DMS79 (cell line): ENCODE data around the gene JAZF1.
A peak's percentile ranks its signal among the peaks of the same experiment; 100 is the strongest.
"Not testable (repeated sequence)": the region's sequence is repeated elsewhere in the genome, so short reads cannot be mapped to it uniquely, and the experiment has no call there.

ENCODE experiments used
- DNase-seq: peaks from one replicate; lab custom pipeline; 2025; lab: John Stamatoyannopoulos, UW

The JAZF1 gene

GRCh38 chr7:28041508-28042314 lies 138.9 kb downstream of the JAZF1 start:
- DNase-seq, result no peak

- DNase-seq, result no peak
These were observed 142.3 kb downstream of the JAZF1 start for GRCh38 chr7:28038175-28038797.

- no peak for DNase-seq
These were observed 143.2 kb downstream of the JAZF1 start for GRCh38 chr7:28037220-28038010.

GRCh38 chr7:28036696-28037095 lies 143.9 kb downstream of the JAZF1 start:
- no peak for DNase-seq

GRCh38 chr7:28033386-28033785 lies 147.2 kb downstream of the JAZF1 start:
- no peak for DNase-seq

GRCh38 chr7:28032738-28033380 lies 147.7 kb downstream of the JAZF1 start:
- DNase-seq, result no peak

GRCh38 chr7:28029051-28029450 lies 151.5 kb downstream of the JAZF1 start:
- DNase-seq, result no peak

- DNase-seq, result no peak
These were observed 152.1 kb downstream of the JAZF1 start for GRCh38 chr7:28028471-28028870.

GRCh38 chr7:28026237-28026636 lies 154.4 kb downstream of the JAZF1 start:
- DNase-seq, result peak; percentile 29

GRCh38 chr7:28024786-28025334 lies 155.7 kb downstream of the JAZF1 start:
- DNase-seq, result no peak

- peak; percentile 68 for DNase-seq
These were observed 160.2 kb downstream of the JAZF1 start for GRCh38 chr7:28020302-28020940.

GRCh38 chr7:28018856-28019465 lies 161.6 kb downstream of the JAZF1 start:
- no peak for DNase-seq

- DNase-seq, result no peak
These were observed 162.1 kb downstream of the JAZF1 start for GRCh38 chr7:28018446-28018845.

GRCh38 chr7:28018020-28018419 lies 162.6 kb downstream of the JAZF1 start:
- no peak for DNase-seq

- no peak for DNase-seq
These were observed 163.2 kb downstream of the JAZF1 start for GRCh38 chr7:28017372-28017771.

- DNase-seq, result no peak
These were observed 164.3 kb downstream of the JAZF1 start for GRCh38 chr7:28016297-28016696.

GRCh38 chr7:28015169-28015568 lies 165.4 kb downstream of the JAZF1 start:
- DNase-seq, result no peak

GRCh38 chr7:28014340-28014739 lies 166.3 kb downstream of the JAZF1 start:
- not testable (repeated sequence) for DNase-seq

- no peak for DNase-seq
These were observed 167.2 kb downstream of the JAZF1 start for GRCh38 chr7:28013441-28013840.

- no peak for DNase-seq
These were observed 167.6 kb downstream of the JAZF1 start for GRCh38 chr7:28013019-28013418.

GRCh38 chr7:28008911-28009310 lies 171.7 kb downstream of the JAZF1 start:
- DNase-seq, result no peak
